Measurements from ENCODE around the gene LRRC3B.

The LRRC3B gene

DNA sequence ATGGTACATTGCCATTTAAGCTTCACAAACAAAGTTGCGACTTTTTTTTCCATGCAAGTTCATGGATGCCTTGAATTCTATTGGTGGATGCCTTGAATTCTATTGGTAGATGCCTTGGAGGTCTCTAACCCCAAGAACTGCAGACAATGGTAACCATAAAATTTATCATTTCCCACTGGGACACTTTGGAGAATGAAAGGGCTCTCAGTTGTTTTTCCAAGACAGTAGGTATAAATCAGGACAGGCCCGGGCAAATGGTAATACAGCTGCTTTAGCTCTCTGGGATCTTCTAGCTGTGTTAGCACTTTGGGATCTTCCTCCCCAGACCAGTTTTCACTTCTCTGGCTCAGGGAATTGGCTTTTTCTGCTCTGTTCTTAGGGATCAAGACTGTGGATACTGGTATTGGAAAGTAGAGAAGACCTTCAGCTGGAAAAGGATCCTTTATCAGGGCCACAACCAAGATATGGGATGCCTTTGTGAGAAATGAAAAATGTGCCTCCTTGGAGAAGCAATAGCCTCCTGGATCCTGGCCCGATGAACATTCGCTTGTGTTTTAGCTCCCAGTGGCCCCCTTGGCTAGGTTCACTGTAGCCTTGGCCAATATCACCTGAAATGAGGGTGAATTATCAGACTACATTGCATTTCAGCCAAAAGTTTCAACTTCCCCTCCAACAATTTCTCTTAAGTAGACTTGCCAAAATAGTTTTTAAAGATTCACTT lies 8.3 kb downstream of the LRRC3B start:
- DNase-seq (ENCODE audit: low read depth) = no peak
- no peak overlapping the region for H3K4me3 ChIP-seq (ENCODE audit: control insufficient read depth, low read depth, low read length)
- TF ChIP-seq, protein P1, sequence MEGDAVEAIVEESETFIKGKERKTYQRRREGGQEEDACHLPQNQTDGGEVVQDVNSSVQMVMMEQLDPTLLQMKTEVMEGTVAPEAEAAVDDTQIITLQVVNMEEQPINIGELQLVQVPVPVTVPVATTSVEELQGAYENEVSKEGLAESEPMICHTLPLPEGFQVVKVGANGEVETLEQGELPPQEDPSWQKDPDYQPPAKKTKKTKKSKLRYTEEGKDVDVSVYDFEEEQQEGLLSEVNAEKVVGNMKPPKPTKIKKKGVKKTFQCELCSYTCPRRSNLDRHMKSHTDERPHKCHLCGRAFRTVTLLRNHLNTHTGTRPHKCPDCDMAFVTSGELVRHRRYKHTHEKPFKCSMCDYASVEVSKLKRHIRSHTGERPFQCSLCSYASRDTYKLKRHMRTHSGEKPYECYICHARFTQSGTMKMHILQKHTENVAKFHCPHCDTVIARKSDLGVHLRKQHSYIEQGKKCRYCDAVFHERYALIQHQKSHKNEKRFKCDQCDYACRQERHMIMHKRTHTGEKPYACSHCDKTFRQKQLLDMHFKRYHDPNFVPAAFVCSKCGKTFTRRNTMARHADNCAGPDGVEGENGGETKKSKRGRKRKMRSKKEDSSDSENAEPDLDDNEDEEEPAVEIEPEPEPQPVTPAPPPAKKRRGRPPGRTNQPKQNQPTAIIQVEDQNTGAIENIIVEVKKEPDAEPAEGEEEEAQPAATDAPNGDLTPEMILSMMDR (IDR thresholded peaks at IDR 0.05; ENCODE audit: control insufficient read depth, insufficient read depth, low read depth, low read length, missing control alignments) = no peak

GRCh38 chr3:26631390-26631738 lies 8.8 kb downstream of the LRRC3B start:
- TF ChIP-seq, protein P1 (IDR thresholded peaks at IDR 0.05; ENCODE audit: control insufficient read depth, insufficient read depth, low read depth, low read length, missing control alignments) = no peak
- DNase-seq (ENCODE audit: low read depth) = no peak
- H3K4me3 ChIP-seq (ENCODE audit: control insufficient read depth, low read depth, low read length) = no peak overlapping the region

DNA sequence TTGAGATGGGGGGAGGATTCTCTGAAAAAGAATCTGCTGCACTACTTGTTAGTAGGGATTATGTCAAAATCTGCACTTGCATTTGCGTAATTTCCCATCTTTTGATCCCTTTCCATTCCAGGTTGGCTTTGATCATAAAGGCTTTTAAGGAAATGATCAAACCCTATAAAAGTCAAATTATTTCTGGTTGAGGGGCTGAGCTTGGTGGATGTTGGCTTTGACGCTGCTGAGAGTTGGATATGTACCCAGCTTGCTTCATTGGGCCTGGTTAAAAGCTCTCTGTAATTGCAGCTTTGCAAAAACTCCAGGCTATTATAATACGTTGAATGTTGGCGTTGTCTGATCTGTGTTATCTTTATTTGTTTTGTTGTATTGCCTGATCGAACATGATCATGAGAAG lies 12.0 kb downstream of the LRRC3B start:
- H3K4me3 ChIP-seq (ENCODE audit: control insufficient read depth, low read depth, low read length) = no peak overlapping the region
- no peak for DNase-seq (ENCODE audit: low read depth)
- TF ChIP-seq, protein P1 (IDR thresholded peaks at IDR 0.05; ENCODE audit: control insufficient read depth, insufficient read depth, low read depth, low read length, missing control alignments) = no peak

- TF ChIP-seq, protein P1 (IDR thresholded peaks at IDR 0.05; ENCODE audit: control insufficient read depth, insufficient read depth, low read depth, low read length, missing control alignments) = no peak
- no peak for DNase-seq (ENCODE audit: low read depth)
- no peak overlapping the region for H3K4me3 ChIP-seq (ENCODE audit: control insufficient read depth, low read depth, low read length)
Measured at GRCh38 chr3:26636096-26636727, 13.6 kb downstream of the LRRC3B start.

GRCh38 chr3:26637698-26638097 lies 15.1 kb downstream of the LRRC3B start:
- TF ChIP-seq, protein P1 (IDR thresholded peaks at IDR 0.05; ENCODE audit: control insufficient read depth, insufficient read depth, low read depth, low read length, missing control alignments) = no peak
- no peak overlapping the region for H3K4me3 ChIP-seq (ENCODE audit: control insufficient read depth, low read depth, low read length)
- DNase-seq (ENCODE audit: low read depth) = no peak

GRCh38 chr3:26638113-26638512 lies 15.5 kb downstream of the LRRC3B start:
- no peak for DNase-seq (ENCODE audit: low read depth)
- TF ChIP-seq, protein P1 (IDR thresholded peaks at IDR 0.05; ENCODE audit: control insufficient read depth, insufficient read depth, low read depth, low read length, missing control alignments) = no peak

More at GRCh38 chr3:26638113-26638512, 15.5 kb downstream of the LRRC3B start:
- no peak overlapping the region for H3K4me3 ChIP-seq (ENCODE audit: control insufficient read depth, low read depth, low read length)

Measured in AG09309 (cell line).